Skeletal muscle satellite cell (primary cell): Measurements from ENCODE around the gene IL1RAPL2.
A peak's percentile ranks its signal among the peaks of the same experiment; 100 is the strongest.

Source experiments
- H3K27me3 ChIP-seq: 2 replicates; pipeline ENCODE4 v1.7.0; 2013; ENCODE audit warnings: low read length; ENCODE audit not compliant: control insufficient read depth, insufficient read depth
- H3K36me3 ChIP-seq: 2 replicates; pipeline ENCODE4 v1.7.0; 2013; ENCODE audit warnings: mild to moderate bottlenecking, control low read depth, low read length; ENCODE audit not compliant: insufficient read depth
- H3K4me1 ChIP-seq: 2 replicates; pipeline ENCODE4 v1.7.0; 2013; ENCODE audit warnings: low read length; ENCODE audit not compliant: control insufficient read depth, insufficient read depth
- H3K4me2 ChIP-seq: 2 replicates; pipeline ENCODE4 v1.7.0; 2013; ENCODE audit warnings: mild to moderate bottlenecking, low read length
- H3K4me3 ChIP-seq: 2 replicates; pipeline ENCODE4 v1.7.0; 2013; ENCODE audit warnings: low read length
- H3K9ac ChIP-seq: 2 replicates; pipeline ENCODE4 v1.7.0; 2013; ENCODE audit warnings: mild to moderate bottlenecking, low read depth, low read length, moderate library complexity
- H3K9me3 ChIP-seq: replicated peaks from 2 replicates; pipeline ENCODE4 v1.7.0; 2013; ENCODE audit warnings: mild to moderate bottlenecking, control low read depth, low read length

Gene IL1RAPL2

GRCh38 chrX:105463473-105463872 lies 897.5 kb downstream of the IL1RAPL2 start:
- Histone ChIP-seq H3K9me3 (no peaks in the 10 kb centered on the region), H3K4me1 (peaks cover 32% of the 10 kb centered on the region), H3K4me3 (no peak overlapping the region), H3K36me3 (no peaks in the 10 kb centered on the region), H3K9ac (no peak overlapping the region), H3K4me2 (no peak overlapping the region), H3K27me3 (peaks cover 5% of the 10 kb centered on the region)

GRCh38 chrX:105464618-105465017 lies 898.6 kb downstream of the IL1RAPL2 start:
- no peak overlapping the region for H3K4me3 ChIP-seq
- no peak overlapping the region for H3K4me2 ChIP-seq
- no peak overlapping the region for H3K9ac ChIP-seq
- H3K4me1 ChIP-seq, result peaks cover 34% of the 10 kb centered on the region
- peaks cover 5% of the 10 kb centered on the region for H3K27me3 ChIP-seq
- H3K36me3 ChIP-seq, result no peaks in the 10 kb centered on the region
- H3K9me3 ChIP-seq, result no peaks in the 10 kb centered on the region

GRCh38 chrX:105468741-105469140 lies 902.7 kb downstream of the IL1RAPL2 start:
- Histone ChIP-seq H3K4me2 (no peak overlapping the region), H3K4me3 (no peak overlapping the region), H3K4me1 (peaks cover 2% of the 10 kb centered on the region), H3K36me3 (no peaks in the 10 kb centered on the region), H3K9me3 (no peaks in the 10 kb centered on the region), H3K27me3 (peaks cover 9% of the 10 kb centered on the region), H3K9ac (no peak overlapping the region)

GRCh38 chrX:105471597-105471996 lies 905.6 kb downstream of the IL1RAPL2 start:
- no peak overlapping the region for H3K4me3 ChIP-seq
- no peak overlapping the region for H3K9ac ChIP-seq
- H3K27me3 ChIP-seq, result peaks cover 4% of the 10 kb centered on the region
- H3K4me1 ChIP-seq, result peaks cover 9% of the 10 kb centered on the region
- H3K9me3 ChIP-seq, result no peaks in the 10 kb centered on the region
- H3K4me2 ChIP-seq, result no peak overlapping the region
- no peaks in the 10 kb centered on the region for H3K36me3 ChIP-seq

GRCh38 chrX:105475801-105476200 lies 909.8 kb downstream of the IL1RAPL2 start:
- Histone ChIP-seq H3K4me3 (no peak overlapping the region), H3K9ac (no peak overlapping the region), H3K36me3 (no peaks in the 10 kb centered on the region), H3K9me3 (no peaks in the 10 kb centered on the region), H3K27me3 (no peaks in the 10 kb centered on the region), H3K4me1 (peaks cover 13% of the 10 kb centered on the region), H3K4me2 (no peak overlapping the region)

- H3K27me3 ChIP-seq, result no peaks in the 10 kb centered on the region
- peaks cover 18% of the 10 kb centered on the region for H3K4me1 ChIP-seq
- no peak overlapping the region for H3K4me3 ChIP-seq
- H3K9me3 ChIP-seq, result no peaks in the 10 kb centered on the region
- no peak overlapping the region for H3K4me2 ChIP-seq
- H3K9ac ChIP-seq, result no peak overlapping the region
- no peaks in the 10 kb centered on the region for H3K36me3 ChIP-seq
Observed at GRCh38 chrX:105477351-105477750, 911.4 kb downstream of the IL1RAPL2 start.

GRCh38 chrX:105480646-105481310 lies 914.8 kb downstream of the IL1RAPL2 start:
- peaks cover 33% of the 10 kb centered on the region for H3K4me1 ChIP-seq
- H3K27me3 ChIP-seq, result no peaks in the 10 kb centered on the region
- H3K36me3 ChIP-seq, result no peaks in the 10 kb centered on the region
- H3K9ac ChIP-seq, result no peak overlapping the region
- H3K4me3 ChIP-seq, result no peak overlapping the region
- H3K4me2 ChIP-seq, result no peak overlapping the region
- H3K9me3 ChIP-seq, result no peaks in the 10 kb centered on the region

GRCh38 chrX:105483011-105483410 lies 917.0 kb downstream of the IL1RAPL2 start:
- Histone ChIP-seq H3K9ac (peak overlapping the region; percentile 67), H3K9me3 (no peaks in the 10 kb centered on the region), H3K36me3 (no peaks in the 10 kb centered on the region), H3K4me2 (peak overlapping the region; percentile 65), H3K4me3 (peak overlapping the region; percentile 53), H3K4me1 (peaks cover 23% of the 10 kb centered on the region), H3K27me3 (no peaks in the 10 kb centered on the region)

GRCh38 chrX:105488716-105489115 lies 922.7 kb downstream of the IL1RAPL2 start:
- no peak overlapping the region for H3K4me2 ChIP-seq
- no peak overlapping the region for H3K9ac ChIP-seq
- no peaks in the 10 kb centered on the region for H3K9me3 ChIP-seq
- H3K4me3 ChIP-seq, result no peak overlapping the region
- no peaks in the 10 kb centered on the region for H3K27me3 ChIP-seq
- H3K4me1 ChIP-seq, result peaks cover 7% of the 10 kb centered on the region
- no peaks in the 10 kb centered on the region for H3K36me3 ChIP-seq

GRCh38 chrX:105495376-105495775 lies 929.4 kb downstream of the IL1RAPL2 start:
- no peak overlapping the region for H3K4me2 ChIP-seq
- H3K36me3 ChIP-seq, result no peaks in the 10 kb centered on the region
- no peaks in the 10 kb centered on the region for H3K9me3 ChIP-seq
- H3K4me3 ChIP-seq, result no peak overlapping the region
- H3K27me3 ChIP-seq, result no peaks in the 10 kb centered on the region
- no peaks in the 10 kb centered on the region for H3K4me1 ChIP-seq
- no peak overlapping the region for H3K9ac ChIP-seq

GRCh38 chrX:105502336-105502735 lies 936.3 kb downstream of the IL1RAPL2 start:
- no peaks in the 10 kb centered on the region for H3K36me3 ChIP-seq
- H3K4me1 ChIP-seq, result peaks cover 5% of the 10 kb centered on the region
- no peak overlapping the region for H3K9ac ChIP-seq
- H3K9me3 ChIP-seq, result no peaks in the 10 kb centered on the region
- H3K4me3 ChIP-seq, result no peak overlapping the region
- H3K4me2 ChIP-seq, result no peak overlapping the region
- peaks cover 2% of the 10 kb centered on the region for H3K27me3 ChIP-seq

GRCh38 chrX:105515561-105515960 lies 949.6 kb downstream of the IL1RAPL2 start:
- Histone ChIP-seq H3K4me1 (no peaks in the 10 kb centered on the region), H3K9ac (no peak overlapping the region), H3K4me3 (no peak overlapping the region), H3K36me3 (no peaks in the 10 kb centered on the region), H3K4me2 (no peak overlapping the region), H3K27me3 (no peaks in the 10 kb centered on the region), H3K9me3 (no peaks in the 10 kb centered on the region)
